ENCODE measurements around the gene HNF1B. TPM values are rescaled to one million over a fixed set of nuclear protein-coding genes. Genes with fewer than 3 reads are reported as not detected.

Gene HNF1B
- total and polyA plus RNA-seq, 4 experiments from 2014 or later, result not detected

GRCh38 chr17:37725021-37725595 is 19.8 kb downstream of the HNF1B start:
- no peaks in the 10 kb centered on the region for H3K36me3 Mint-ChIP-seq
- POLR2A ChIA-PET (ENCODE audit: partially characterized antibody), result no interaction called here
- no peak overlapping the region for H3K4me3 Mint-ChIP-seq
- DNase-seq, result no peak
- Histone ChIP-seq H3K36me3 (ENCODE audit: insufficient read depth, low read length) (no peaks in the 10 kb centered on the region), H3K27ac (ENCODE audit: low read depth, low read length) (no peak overlapping the region), H3K9me3 (ENCODE audit: control insufficient read depth in 1 of 2, low read length in 2 of 2) (no peaks in the 10 kb centered on the region), H3K27me3 (ENCODE audit: insufficient read depth, low read length) (no peaks in the 10 kb centered on the region), H3K4me3 (ENCODE audit: low read length in 2 of 2) (no peak overlapping the region), H3K4me1 (ENCODE audit: insufficient read depth, low read length) (no peaks in the 10 kb centered on the region)
- intact Hi-C loops (cut with micrococcal nuclease), result no loop called here
- CTCF ChIA-PET (ENCODE audit: partially characterized antibody), result no interaction called here
- no peaks in the 10 kb centered on the region for H3K4me1 Mint-ChIP-seq
- no peaks in the 10 kb centered on the region for H3K9me3 Mint-ChIP-seq
- H3K27ac Mint-ChIP-seq, result no peak overlapping the region
- peaks cover 1 to 3% of the 10 kb centered on the region in 2 donors for H3K27me3 Mint-ChIP-seq

- POLR2A ChIA-PET (ENCODE audit: partially characterized antibody), result no interaction called here
- intact Hi-C loops (cut with micrococcal nuclease), result no loop called here
These were observed 23.9 kb downstream of the HNF1B start for GRCh38 chr17:37720989-37721388.

GRCh38 chr17:37719866-37720265 is 25.0 kb downstream of the HNF1B start:
- no peak overlapping the region for H3K4me3 ChIP-seq (ENCODE audit: low read length in 2 of 2)
- Mint-ChIP-seq H3K4me3 (no peak overlapping the region), H3K4me1 (peaks cover 0 to 2% (median 0%) of the 10 kb centered on the region in 4 donors), H3K27me3 (peaks cover 12 to 23% of the 10 kb centered on the region in 2 donors), H3K9me3 (no peaks in the 10 kb centered on the region), H3K27ac (no peak overlapping the region), H3K36me3 (no peaks in the 10 kb centered on the region)
- H3K27me3 ChIP-seq (ENCODE audit: insufficient read depth, low read length), result no peaks in the 10 kb centered on the region
- intact Hi-C loops (cut with micrococcal nuclease), result no loop called here
- CTCF ChIA-PET (ENCODE audit: partially characterized antibody), result no interaction called here
- no peak overlapping the region for H3K27ac ChIP-seq (ENCODE audit: low read depth, low read length)
- POLR2A ChIA-PET (ENCODE audit: partially characterized antibody), result no interaction called here
- H3K36me3 ChIP-seq (ENCODE audit: insufficient read depth, low read length), result no peaks in the 10 kb centered on the region
- H3K9me3 ChIP-seq (ENCODE audit: control insufficient read depth in 1 of 2, low read length in 2 of 2), result no peaks in the 10 kb centered on the region
- no peaks in the 10 kb centered on the region for H3K4me1 ChIP-seq (ENCODE audit: insufficient read depth, low read length)
- no peak for DNase-seq

More at GRCh38 chr17:37720989-37721388, 23.9 kb downstream of the HNF1B start:
- Histone ChIP-seq H3K27me3 (ENCODE audit: insufficient read depth, low read length) (no peaks in the 10 kb centered on the region), H3K4me3 (ENCODE audit: low read length in 2 of 2) (no peak overlapping the region), H3K36me3 (ENCODE audit: insufficient read depth, low read length) (no peaks in the 10 kb centered on the region), H3K9me3 (ENCODE audit: control insufficient read depth in 1 of 2, low read length in 2 of 2) (no peaks in the 10 kb centered on the region), H3K4me1 (ENCODE audit: insufficient read depth, low read length) (no peaks in the 10 kb centered on the region), H3K27ac (ENCODE audit: low read depth, low read length) (no peak overlapping the region)
- Mint-ChIP-seq H3K9me3 (no peaks in the 10 kb centered on the region), H3K27me3 (peaks cover 12 to 14% of the 10 kb centered on the region in 2 donors), H3K4me1 (no peaks in the 10 kb centered on the region), H3K27ac (no peak overlapping the region), H3K36me3 (no peaks in the 10 kb centered on the region), H3K4me3 (no peak overlapping the region)
- DNase-seq, result no peak
- CTCF ChIA-PET (ENCODE audit: partially characterized antibody), result no interaction called here

- Histone ChIP-seq H3K27me3 (ENCODE audit: insufficient read depth, low read length) (no peaks in the 10 kb centered on the region), H3K4me1 (ENCODE audit: insufficient read depth, low read length) (no peaks in the 10 kb centered on the region), H3K4me3 (ENCODE audit: low read length in 2 of 2) (no peak overlapping the region), H3K27ac (ENCODE audit: low read depth, low read length) (no peak overlapping the region), H3K9me3 (ENCODE audit: control insufficient read depth in 1 of 2, low read length in 2 of 2) (no peaks in the 10 kb centered on the region), H3K36me3 (ENCODE audit: insufficient read depth, low read length) (no peaks in the 10 kb centered on the region)
- no peak overlapping the region for H3K4me3 Mint-ChIP-seq
- H3K36me3 Mint-ChIP-seq, result no peaks in the 10 kb centered on the region
- H3K4me1 Mint-ChIP-seq, result peaks cover 0 to 4% (median 0%) of the 10 kb centered on the region in 4 donors
- H3K27ac Mint-ChIP-seq, result no peak overlapping the region
- no peaks in the 10 kb centered on the region for H3K9me3 Mint-ChIP-seq
- DNase-seq, result no peak
- peaks cover 14 to 32% of the 10 kb centered on the region in 2 donors for H3K27me3 Mint-ChIP-seq
- ChIA-PET POLR2A (ENCODE audit: partially characterized antibody) (no interaction called here), CTCF (ENCODE audit: partially characterized antibody) (no interaction called here)
- intact Hi-C loops (cut with micrococcal nuclease), result no loop called here
These were observed 26.4 kb downstream of the HNF1B start for GRCh38 chr17:37718324-37719048.

- peaks cover 14 to 29% of the 10 kb centered on the region in 2 donors for H3K27me3 Mint-ChIP-seq
- intact Hi-C loops (cut with micrococcal nuclease), result no loop called here
- Histone ChIP-seq H3K27me3 (ENCODE audit: insufficient read depth, low read length) (no peaks in the 10 kb centered on the region), H3K9me3 (ENCODE audit: control insufficient read depth in 1 of 2, low read length in 2 of 2) (no peaks in the 10 kb centered on the region), H3K4me3 (ENCODE audit: low read length in 2 of 2) (no peak overlapping the region), H3K36me3 (ENCODE audit: insufficient read depth, low read length) (no peaks in the 10 kb centered on the region), H3K4me1 (ENCODE audit: insufficient read depth, low read length) (no peaks in the 10 kb centered on the region), H3K27ac (ENCODE audit: low read depth, low read length) (no peak overlapping the region)
- ChIA-PET POLR2A (ENCODE audit: partially characterized antibody) (no interaction called here), CTCF (ENCODE audit: partially characterized antibody) (no interaction called here)
- no peak overlapping the region for H3K27ac Mint-ChIP-seq
- H3K4me3 Mint-ChIP-seq, result no peak overlapping the region
- no peaks in the 10 kb centered on the region for H3K9me3 Mint-ChIP-seq
- DNase-seq, result no peak
- peaks cover 0 to 4% (median 0%) of the 10 kb centered on the region in 4 donors for H3K4me1 Mint-ChIP-seq
- no peaks in the 10 kb centered on the region for H3K36me3 Mint-ChIP-seq
These were observed 27.1 kb downstream of the HNF1B start for GRCh38 chr17:37717627-37718323.

GRCh38 chr17:37714897-37715296 is 30.0 kb downstream of the HNF1B start:
- H3K9me3 ChIP-seq (ENCODE audit: control insufficient read depth in 1 of 2, low read length in 2 of 2), result no peaks in the 10 kb centered on the region
- DNase-seq, result no peak
- no peak overlapping the region for H3K27ac ChIP-seq (ENCODE audit: low read depth, low read length)
- Mint-ChIP-seq H3K4me1 (peaks cover 0 to 4% (median 0%) of the 10 kb centered on the region in 4 donors), H3K36me3 (no peaks in the 10 kb centered on the region), H3K9me3 (peaks cover 0 to 3% (median 0%) of the 10 kb centered on the region in 8 donors), H3K27me3 (peaks cover 16 to 31% of the 10 kb centered on the region in 2 donors), H3K4me3 (no peak overlapping the region), H3K27ac (no peak overlapping the region)
- no peak overlapping the region for H3K4me3 ChIP-seq (ENCODE audit: low read length in 2 of 2)
- intact Hi-C loops (cut with micrococcal nuclease), result no loop called here
- H3K36me3 ChIP-seq (ENCODE audit: insufficient read depth, low read length), result no peaks in the 10 kb centered on the region
- H3K4me1 ChIP-seq (ENCODE audit: insufficient read depth, low read length), result no peaks in the 10 kb centered on the region
- ChIA-PET CTCF (ENCODE audit: partially characterized antibody) (no interaction called here), POLR2A (ENCODE audit: partially characterized antibody) (no interaction called here)
- peaks cover 3% of the 10 kb centered on the region for H3K27me3 ChIP-seq (ENCODE audit: insufficient read depth, low read length)

GRCh38 chr17:37713624-37714023 is 31.2 kb downstream of the HNF1B start:
- no peak overlapping the region for H3K27ac ChIP-seq (ENCODE audit: low read depth, low read length)
- no peaks in the 10 kb centered on the region for H3K36me3 ChIP-seq (ENCODE audit: insufficient read depth, low read length)
- H3K27me3 ChIP-seq (ENCODE audit: insufficient read depth, low read length), result peaks cover 3% of the 10 kb centered on the region
- H3K27ac Mint-ChIP-seq, result no peak overlapping the region
- H3K4me1 ChIP-seq (ENCODE audit: insufficient read depth, low read length), result no peaks in the 10 kb centered on the region
- CTCF ChIA-PET (ENCODE audit: partially characterized antibody), result interaction anchor here (2.0 kb wide), 1 partner anchor 10 kb away, joined by 4 read pairs; no protein-coding TSS in a partner anchor
- intact Hi-C loops (cut with micrococcal nuclease), result no loop called here
- no peak overlapping the region for H3K4me3 ChIP-seq (ENCODE audit: low read length in 2 of 2)
- no peaks in the 10 kb centered on the region for H3K36me3 Mint-ChIP-seq
- no peak overlapping the region for H3K4me3 Mint-ChIP-seq
- H3K9me3 ChIP-seq (ENCODE audit: control insufficient read depth in 1 of 2, low read length in 2 of 2), result no peaks in the 10 kb centered on the region
- DNase-seq, result no peak
- peaks cover 17 to 32% of the 10 kb centered on the region in 2 donors for H3K27me3 Mint-ChIP-seq
- peaks cover 0 to 4% (median 0%) of the 10 kb centered on the region in 4 donors for H3K4me1 Mint-ChIP-seq
- POLR2A ChIA-PET (ENCODE audit: partially characterized antibody), result no interaction called here
- H3K9me3 Mint-ChIP-seq, result peaks cover 0 to 3% (median 0%) of the 10 kb centered on the region in 8 donors

Data from CD4-positive, alpha-beta memory T cell (primary cell).